ENCODE measurements around the gene NFYC. TPM values are rescaled to one million over a fixed set of nuclear protein-coding genes. Genes with fewer than 3 reads are reported as not detected.

The NFYC gene
- total RNA-seq, 6 experiments from 2014 or later = 31.0 to 48.1 (median 43.8) TPM

DNA sequence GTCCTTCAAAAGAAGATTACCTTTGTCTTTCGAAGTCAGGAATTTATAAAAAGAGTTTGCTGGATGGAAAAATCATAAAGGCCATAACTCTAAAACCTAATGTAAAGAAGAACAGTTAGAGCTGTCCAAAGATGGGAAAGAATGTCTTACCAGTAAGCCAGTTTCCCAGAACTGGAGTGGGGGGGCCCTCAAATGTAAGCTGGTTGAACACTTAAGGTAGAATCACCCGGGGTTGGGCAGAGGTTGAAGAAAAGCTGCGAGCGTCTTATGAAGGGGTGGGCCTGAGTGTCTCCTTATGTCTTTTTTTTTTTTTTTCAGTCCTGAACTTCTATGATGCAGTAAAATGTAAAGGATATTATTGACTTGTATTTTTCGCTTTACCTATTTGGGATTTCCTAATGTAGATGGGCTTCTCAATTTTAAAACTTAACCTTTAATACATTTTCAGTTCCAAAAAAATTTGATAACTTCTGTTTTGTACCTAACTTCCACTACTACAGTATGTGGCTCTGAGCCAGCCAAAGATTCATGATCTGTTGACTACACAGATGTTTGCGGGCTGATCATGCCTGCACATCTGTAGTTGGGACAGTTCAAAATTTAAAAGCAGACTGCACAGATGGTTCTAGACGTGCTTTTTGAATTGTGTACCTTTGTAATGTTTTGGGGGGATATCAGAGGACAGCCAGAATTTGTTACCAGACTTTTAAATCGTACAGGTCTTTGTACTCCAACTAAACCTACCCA, 43.6 kb downstream of the NFYC start:
- TF ChIP-seq, protein P1, sequence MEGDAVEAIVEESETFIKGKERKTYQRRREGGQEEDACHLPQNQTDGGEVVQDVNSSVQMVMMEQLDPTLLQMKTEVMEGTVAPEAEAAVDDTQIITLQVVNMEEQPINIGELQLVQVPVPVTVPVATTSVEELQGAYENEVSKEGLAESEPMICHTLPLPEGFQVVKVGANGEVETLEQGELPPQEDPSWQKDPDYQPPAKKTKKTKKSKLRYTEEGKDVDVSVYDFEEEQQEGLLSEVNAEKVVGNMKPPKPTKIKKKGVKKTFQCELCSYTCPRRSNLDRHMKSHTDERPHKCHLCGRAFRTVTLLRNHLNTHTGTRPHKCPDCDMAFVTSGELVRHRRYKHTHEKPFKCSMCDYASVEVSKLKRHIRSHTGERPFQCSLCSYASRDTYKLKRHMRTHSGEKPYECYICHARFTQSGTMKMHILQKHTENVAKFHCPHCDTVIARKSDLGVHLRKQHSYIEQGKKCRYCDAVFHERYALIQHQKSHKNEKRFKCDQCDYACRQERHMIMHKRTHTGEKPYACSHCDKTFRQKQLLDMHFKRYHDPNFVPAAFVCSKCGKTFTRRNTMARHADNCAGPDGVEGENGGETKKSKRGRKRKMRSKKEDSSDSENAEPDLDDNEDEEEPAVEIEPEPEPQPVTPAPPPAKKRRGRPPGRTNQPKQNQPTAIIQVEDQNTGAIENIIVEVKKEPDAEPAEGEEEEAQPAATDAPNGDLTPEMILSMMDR (IDR thresholded peaks at IDR 0.05) = no peak
- Mint-ChIP-seq H3K36me3 (ENCODE audit: low read depth) (peaks cover 44% of the 10 kb centered on the region), H3K4me3 (no peak overlapping the region), H3K27ac (no peak overlapping the region), H3K4me1 (ENCODE audit: low read depth) (peaks cover 46% of the 10 kb centered on the region), H3K27me3 (ENCODE audit: insufficient read depth) (no peaks in the 10 kb centered on the region), H3K9me3 (no peaks in the 10 kb centered on the region)
- no peak for DNase-seq

DNA sequence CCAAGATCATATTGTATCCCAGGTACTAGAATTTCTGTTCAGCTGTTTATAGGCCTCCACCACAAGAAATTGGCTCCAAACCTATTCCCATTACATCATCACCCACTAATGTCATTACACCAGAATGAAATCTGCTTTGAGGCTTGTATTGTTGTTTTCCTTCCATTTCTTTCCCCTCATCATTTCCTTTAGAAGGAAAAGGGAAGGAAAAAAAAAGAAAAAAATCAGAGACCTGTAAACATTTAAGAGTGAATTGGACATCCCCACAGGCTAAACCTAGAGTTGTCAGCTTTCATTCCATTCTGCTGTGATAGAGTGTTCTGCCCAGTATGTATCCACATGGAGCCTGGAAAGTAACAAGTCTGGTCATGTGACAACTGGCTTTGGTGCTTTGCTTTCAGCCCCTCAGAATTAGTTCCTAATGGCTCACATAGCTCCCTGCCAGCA, 44.6 kb downstream of the NFYC start:
- Mint-ChIP-seq H3K27ac (no peak overlapping the region; the same call in 1 of the 2 replicates), H3K4me3 (no peak overlapping the region), H3K36me3 (ENCODE audit: low read depth) (peaks cover 42% of the 10 kb centered on the region), H3K9me3 (no peaks in the 10 kb centered on the region), H3K27me3 (ENCODE audit: insufficient read depth) (no peaks in the 10 kb centered on the region), H3K4me1 (ENCODE audit: low read depth) (peaks cover 47% of the 10 kb centered on the region)
- DNase-seq = peak; percentile 21
- TF ChIP-seq, protein P1 (IDR thresholded peaks at IDR 0.05) = no peak

DNA sequence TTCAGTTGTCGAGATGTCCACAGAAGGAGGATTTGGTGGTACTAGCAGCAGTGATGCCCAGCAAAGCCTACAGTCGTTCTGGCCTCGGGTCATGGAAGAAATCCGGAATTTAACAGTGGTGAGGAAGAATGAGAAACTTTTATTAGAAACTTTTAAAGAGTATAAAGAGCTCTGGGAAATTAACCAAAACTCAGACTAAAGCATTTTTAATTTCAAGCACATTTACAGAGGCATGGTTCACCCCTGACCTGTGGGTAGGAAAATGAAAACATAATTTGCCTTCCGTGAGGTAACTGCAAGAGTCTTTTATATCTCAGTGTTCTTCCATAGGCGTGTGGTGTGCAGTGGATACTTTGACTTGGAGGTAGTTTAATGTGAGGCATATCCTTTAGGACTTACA, 47.3 kb downstream of the NFYC start:
- Mint-ChIP-seq H3K36me3 (ENCODE audit: low read depth) (peaks cover 47% of the 10 kb centered on the region), H3K9me3 (no peaks in the 10 kb centered on the region), H3K4me3 (peak overlapping the region; percentile 33; the same call in 1 of the 2 replicates), H3K27me3 (ENCODE audit: insufficient read depth) (no peaks in the 10 kb centered on the region), H3K27ac (peak overlapping the region; percentile 58), H3K4me1 (ENCODE audit: low read depth) (peaks cover 42% of the 10 kb centered on the region)
- DNase-seq = peak; percentile 29
- TF ChIP-seq, protein P1 (IDR thresholded peaks at IDR 0.05) = no peak

DNA sequence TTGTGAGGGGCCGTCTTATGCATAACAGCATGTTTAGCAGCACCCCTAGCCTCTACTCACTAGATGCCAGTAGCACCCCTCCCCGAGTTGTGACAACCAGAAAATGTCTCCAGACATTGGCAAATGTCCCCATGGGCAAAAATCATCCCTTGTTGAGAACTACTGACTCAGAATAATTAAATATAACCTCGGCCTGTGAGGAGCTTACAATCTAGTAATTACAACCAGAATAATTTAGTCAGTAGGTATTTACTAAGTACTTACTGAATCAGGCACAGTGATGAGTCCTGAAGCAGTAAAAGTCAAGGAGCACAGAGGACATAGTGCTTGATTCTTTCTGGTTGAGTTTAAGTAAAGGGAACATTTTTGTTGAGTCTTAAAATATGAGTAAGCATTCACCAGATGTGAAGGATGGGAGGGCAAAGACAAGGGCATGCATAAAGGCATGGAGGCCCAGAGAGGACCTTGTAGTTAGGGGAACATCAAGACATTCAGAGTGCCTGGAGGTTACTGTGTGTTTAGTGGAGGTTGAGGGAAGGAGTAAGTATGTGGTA, 48.0 kb downstream of the NFYC start:
- TF ChIP-seq, protein P1 (IDR thresholded peaks at IDR 0.05) = no peak
- Mint-ChIP-seq H3K4me3 (peak overlapping the region; percentile 33; the same call in 1 of the 2 replicates), H3K27ac (peak overlapping the region; percentile 58), H3K36me3 (ENCODE audit: low read depth) (peaks cover 47% of the 10 kb centered on the region), H3K4me1 (ENCODE audit: low read depth) (peaks cover 46% of the 10 kb centered on the region), H3K27me3 (ENCODE audit: insufficient read depth) (no peaks in the 10 kb centered on the region), H3K9me3 (no peaks in the 10 kb centered on the region)
- DNase-seq = peak; percentile 48

DNA sequence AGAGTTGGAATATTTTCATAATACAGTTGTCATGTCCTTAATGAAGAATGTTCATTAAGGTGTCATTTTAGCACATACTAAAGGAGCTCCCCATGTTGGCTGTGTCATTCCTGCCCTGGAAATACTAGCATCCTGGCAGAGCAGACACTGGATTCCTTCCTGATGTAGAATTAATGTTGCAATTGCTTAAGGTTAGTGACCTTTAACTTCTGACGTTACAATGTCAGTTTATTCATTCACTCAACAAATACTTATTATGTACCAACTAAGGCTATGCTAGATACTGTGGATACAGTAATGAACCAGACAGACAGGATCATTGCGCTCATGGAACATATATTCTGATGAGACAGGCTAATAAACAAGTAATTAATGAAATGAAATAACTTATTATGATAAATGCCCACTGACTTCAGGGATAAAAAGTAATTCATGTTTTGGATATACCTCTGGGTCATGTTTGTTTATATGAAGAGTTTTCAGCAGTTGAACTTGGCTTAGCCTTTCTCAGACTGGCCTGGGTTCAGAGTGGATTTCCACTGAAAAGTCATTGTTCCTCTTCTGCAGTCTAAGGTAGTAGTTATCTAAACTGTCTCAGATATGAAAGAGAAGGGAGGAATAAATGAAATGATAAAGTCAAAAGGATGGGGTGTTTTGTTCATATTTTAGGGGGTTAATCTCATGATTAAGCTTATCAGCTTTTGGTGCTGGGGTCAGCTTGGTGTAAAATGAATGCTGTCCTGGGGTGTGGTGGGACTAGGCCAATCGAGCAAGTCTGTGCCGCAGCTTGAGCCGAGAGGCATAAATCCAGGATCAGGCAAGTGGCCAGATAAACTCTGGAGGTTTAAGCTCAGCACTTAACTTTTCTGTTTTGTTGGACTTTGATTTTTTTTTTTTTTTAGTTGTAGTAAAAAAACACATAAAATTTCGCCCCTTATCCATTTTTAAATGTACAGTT, 48.8 kb downstream of the NFYC start:
- H3K4me3 Mint-ChIP-seq = no peak overlapping the region
- H3K4me1 Mint-ChIP-seq (ENCODE audit: low read depth) = peaks cover 54% of the 10 kb centered on the region
- H3K27ac Mint-ChIP-seq = peak overlapping the region; percentile 58
- H3K9me3 Mint-ChIP-seq = no peaks in the 10 kb centered on the region
- DNase-seq = no peak
- no peaks in the 10 kb centered on the region for H3K27me3 Mint-ChIP-seq (ENCODE audit: insufficient read depth)
- TF ChIP-seq, protein P1 (IDR thresholded peaks at IDR 0.05) = no peak
- H3K36me3 Mint-ChIP-seq (ENCODE audit: low read depth) = peaks cover 41% of the 10 kb centered on the region
